ENCODE measurements around the gene GREM2.

The GREM2 gene

DNA sequence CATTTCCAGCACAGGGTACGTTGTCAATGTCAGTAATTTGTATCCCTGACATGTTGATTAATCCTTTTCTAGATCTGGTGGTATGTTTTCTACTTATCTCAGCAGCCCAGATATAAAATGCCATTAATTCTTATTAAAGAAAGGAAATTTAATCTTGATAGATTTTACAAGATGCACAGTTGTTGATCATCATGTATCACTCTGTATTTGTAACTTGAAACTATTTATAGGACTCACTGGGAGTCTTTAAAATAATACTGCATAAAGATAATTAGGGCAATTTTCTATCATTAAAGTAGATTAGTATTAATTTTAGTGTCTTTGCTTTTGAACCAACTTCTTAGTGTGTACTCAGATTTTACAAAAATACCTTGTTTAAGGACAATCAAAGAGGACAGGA is 84.9 kb downstream of the GREM2 start:
- no peaks in the 10 kb centered on the region for H3K27me3 ChIP-seq (ENCODE audit: insufficient read depth, poor library complexity, severe bottlenecking)
- no peak for TF ChIP-seq POLR2AphosphoS5 (IDR thresholded peaks at IDR 0.05; ENCODE audit: low read depth)
- TF ChIP-seq GABPA (IDR thresholded peaks at IDR 0.05; ENCODE audit: low read depth), result no peak
- no peak for TF ChIP-seq SPI1 (IDR thresholded peaks at IDR 0.05; ENCODE audit: borderline replicate concordance, low read depth)
- TF ChIP-seq, protein P1, sequence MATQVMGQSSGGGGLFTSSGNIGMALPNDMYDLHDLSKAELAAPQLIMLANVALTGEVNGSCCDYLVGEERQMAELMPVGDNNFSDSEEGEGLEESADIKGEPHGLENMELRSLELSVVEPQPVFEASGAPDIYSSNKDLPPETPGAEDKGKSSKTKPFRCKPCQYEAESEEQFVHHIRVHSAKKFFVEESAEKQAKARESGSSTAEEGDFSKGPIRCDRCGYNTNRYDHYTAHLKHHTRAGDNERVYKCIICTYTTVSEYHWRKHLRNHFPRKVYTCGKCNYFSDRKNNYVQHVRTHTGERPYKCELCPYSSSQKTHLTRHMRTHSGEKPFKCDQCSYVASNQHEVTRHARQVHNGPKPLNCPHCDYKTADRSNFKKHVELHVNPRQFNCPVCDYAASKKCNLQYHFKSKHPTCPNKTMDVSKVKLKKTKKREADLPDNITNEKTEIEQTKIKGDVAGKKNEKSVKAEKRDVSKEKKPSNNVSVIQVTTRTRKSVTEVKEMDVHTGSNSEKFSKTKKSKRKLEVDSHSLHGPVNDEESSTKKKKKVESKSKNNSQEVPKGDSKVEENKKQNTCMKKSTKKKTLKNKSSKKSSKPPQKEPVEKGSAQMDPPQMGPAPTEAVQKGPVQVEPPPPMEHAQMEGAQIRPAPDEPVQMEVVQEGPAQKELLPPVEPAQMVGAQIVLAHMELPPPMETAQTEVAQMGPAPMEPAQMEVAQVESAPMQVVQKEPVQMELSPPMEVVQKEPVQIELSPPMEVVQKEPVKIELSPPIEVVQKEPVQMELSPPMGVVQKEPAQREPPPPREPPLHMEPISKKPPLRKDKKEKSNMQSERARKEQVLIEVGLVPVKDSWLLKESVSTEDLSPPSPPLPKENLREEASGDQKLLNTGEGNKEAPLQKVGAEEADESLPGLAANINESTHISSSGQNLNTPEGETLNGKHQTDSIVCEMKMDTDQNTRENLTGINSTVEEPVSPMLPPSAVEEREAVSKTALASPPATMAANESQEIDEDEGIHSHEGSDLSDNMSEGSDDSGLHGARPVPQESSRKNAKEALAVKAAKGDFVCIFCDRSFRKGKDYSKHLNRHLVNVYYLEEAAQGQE (IDR thresholded peaks at IDR 0.05; ENCODE audit: insufficient replicate concordance, low read depth), result no peak
- TF ChIP-seq, protein P2, sequence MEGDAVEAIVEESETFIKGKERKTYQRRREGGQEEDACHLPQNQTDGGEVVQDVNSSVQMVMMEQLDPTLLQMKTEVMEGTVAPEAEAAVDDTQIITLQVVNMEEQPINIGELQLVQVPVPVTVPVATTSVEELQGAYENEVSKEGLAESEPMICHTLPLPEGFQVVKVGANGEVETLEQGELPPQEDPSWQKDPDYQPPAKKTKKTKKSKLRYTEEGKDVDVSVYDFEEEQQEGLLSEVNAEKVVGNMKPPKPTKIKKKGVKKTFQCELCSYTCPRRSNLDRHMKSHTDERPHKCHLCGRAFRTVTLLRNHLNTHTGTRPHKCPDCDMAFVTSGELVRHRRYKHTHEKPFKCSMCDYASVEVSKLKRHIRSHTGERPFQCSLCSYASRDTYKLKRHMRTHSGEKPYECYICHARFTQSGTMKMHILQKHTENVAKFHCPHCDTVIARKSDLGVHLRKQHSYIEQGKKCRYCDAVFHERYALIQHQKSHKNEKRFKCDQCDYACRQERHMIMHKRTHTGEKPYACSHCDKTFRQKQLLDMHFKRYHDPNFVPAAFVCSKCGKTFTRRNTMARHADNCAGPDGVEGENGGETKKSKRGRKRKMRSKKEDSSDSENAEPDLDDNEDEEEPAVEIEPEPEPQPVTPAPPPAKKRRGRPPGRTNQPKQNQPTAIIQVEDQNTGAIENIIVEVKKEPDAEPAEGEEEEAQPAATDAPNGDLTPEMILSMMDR (IDR thresholded peaks at IDR 0.05; ENCODE audit: insufficient read depth, low read length), result no peak

DNA sequence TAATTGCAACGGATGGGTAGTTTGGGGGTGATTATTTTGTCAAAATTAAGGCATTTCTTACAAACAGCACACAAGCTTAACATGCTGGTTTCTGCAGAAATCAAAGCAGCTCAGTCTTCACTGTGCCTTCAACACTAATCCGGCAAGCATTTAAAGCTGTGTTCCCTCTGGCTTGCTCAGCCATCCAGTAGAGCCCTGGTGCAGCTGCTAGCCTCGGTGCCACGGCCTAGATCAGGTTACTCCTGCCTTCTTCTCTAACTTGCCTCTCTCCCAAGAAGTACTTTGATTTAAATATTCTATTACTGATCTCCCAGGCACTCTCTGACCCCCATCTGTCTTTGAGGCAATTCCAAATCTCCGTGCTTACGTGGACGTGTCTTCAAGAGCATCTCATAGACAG is 85.6 kb downstream of the GREM2 start:
- H3K27me3 ChIP-seq (ENCODE audit: insufficient read depth, poor library complexity, severe bottlenecking), result no peaks in the 10 kb centered on the region
- TF ChIP-seq, protein P2 (IDR thresholded peaks at IDR 0.05; ENCODE audit: insufficient read depth, low read length), result no peak
- TF ChIP-seq, protein P1 (IDR thresholded peaks at IDR 0.05; ENCODE audit: insufficient replicate concordance, low read depth), result no peak
- TF ChIP-seq SPI1 (IDR thresholded peaks at IDR 0.05; ENCODE audit: borderline replicate concordance, low read depth) (no peak), POLR2AphosphoS5 (IDR thresholded peaks at IDR 0.05; ENCODE audit: low read depth) (no peak), GABPA (IDR thresholded peaks at IDR 0.05; ENCODE audit: low read depth) (no peak)
- no peak overlapping the region for H3K27ac ChIP-seq (replicated peaks)
- H3K4me3 ChIP-seq (replicated peaks; ENCODE audit: insufficient read depth, low read length), result no peak overlapping the region
- DNase-seq (ENCODE audit: low read depth in 1 of 2, low spot score in 1 of 2), result no peak

More for the DNA sequence above, 84.9 kb downstream of the GREM2 start:
- DNase-seq (ENCODE audit: low read depth in 1 of 2, low spot score in 1 of 2), result no peak
- Histone ChIP-seq H3K27ac (replicated peaks) (no peak overlapping the region), H3K4me3 (replicated peaks; ENCODE audit: insufficient read depth, low read length) (no peak overlapping the region)

DNA sequence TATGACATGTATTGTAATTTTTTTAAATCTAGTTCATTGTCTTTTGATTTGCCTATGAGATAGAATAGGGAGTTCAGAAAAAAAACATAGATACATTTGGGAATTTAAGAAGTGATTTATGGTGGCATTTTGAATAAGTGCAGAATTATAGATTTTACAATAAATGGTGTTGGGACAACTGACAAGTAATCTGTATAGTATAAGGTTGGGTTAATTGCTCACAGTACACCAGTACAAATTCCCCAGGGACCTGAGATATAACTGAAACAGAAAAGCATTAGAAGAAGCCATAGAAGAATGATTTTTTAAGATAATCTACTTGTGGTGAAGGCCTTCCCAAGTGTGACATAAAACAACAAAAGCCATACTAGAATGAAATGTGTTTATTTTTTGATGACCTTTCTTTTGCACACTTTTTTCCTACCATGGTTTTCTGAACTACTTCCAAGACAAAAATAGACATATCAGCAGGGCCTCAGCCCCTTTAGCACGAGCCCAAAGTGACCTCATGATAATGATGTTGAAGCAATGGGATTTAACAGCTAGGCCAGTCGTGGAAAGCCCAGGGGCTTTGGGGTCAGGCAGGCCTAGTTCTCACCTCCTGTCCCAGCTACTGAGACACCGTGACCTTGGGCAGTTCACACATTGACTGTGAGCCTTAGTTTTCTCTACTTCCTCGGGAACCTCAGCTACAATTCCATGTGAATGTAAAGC is 87.4 kb downstream of the GREM2 start:
- Histone ChIP-seq H3K27me3 (ENCODE audit: insufficient read depth, poor library complexity, severe bottlenecking) (no peaks in the 10 kb centered on the region), H3K4me3 (replicated peaks; ENCODE audit: insufficient read depth, low read length) (no peak overlapping the region), H3K27ac (replicated peaks) (no peak overlapping the region)
- no peak for DNase-seq (ENCODE audit: low read depth in 1 of 2, low spot score in 1 of 2)
- TF ChIP-seq GABPA (IDR thresholded peaks at IDR 0.05; ENCODE audit: low read depth), result no peak
- TF ChIP-seq, protein P1 (IDR thresholded peaks at IDR 0.05; ENCODE audit: insufficient replicate concordance, low read depth), result no peak
- TF ChIP-seq, protein P2 (IDR thresholded peaks at IDR 0.05; ENCODE audit: insufficient read depth, low read length), result no peak
- no peak for TF ChIP-seq SPI1 (IDR thresholded peaks at IDR 0.05; ENCODE audit: borderline replicate concordance, low read depth)
- no peak for TF ChIP-seq POLR2AphosphoS5 (IDR thresholded peaks at IDR 0.05; ENCODE audit: low read depth)

All from HL-60 (cell line).